GM12878 (cell line): ENCODE results near the gene IFI44L. TPM values are rescaled to one million over a fixed set of nuclear protein-coding genes. Genes with fewer than 3 reads are reported as not detected.
A peak's percentile ranks its signal among the peaks of the same experiment; 100 is the strongest.

Experiments
- ATAC-seq: fragments of 200-7000 bp; cut with Tn5 transposase; 3 replicates; pipeline ENCODE4 v1.9.1; 2020; ENCODE audit warnings: mild to moderate bottlenecking, moderate library complexity
- BruUV-seq: library from RNA; stranded (reverse); fragments of 400-500 nt; replicated peaks from 2 replicates; lab custom pipeline; 2021; lab: Mats Ljungman, UMichigan
- CTCF ChIA-PET: fragments of 300-600 bp; sonication (Branson Sonifier 250); formaldehyde crosslinking; extraction: SDS; loops from one replicate; lab custom pipeline; 2021; ENCODE audit warnings: inconsistent platforms; lab: Yijun Ruan, JAX
- POLR2A ChIA-PET: fragments of 350-600 bp; formaldehyde crosslinking; extraction: SDS; loops from one replicate; lab custom pipeline; 2021; ENCODE audit warnings: inconsistent platforms; lab: Charles Lee
- RAD21 ChIA-PET: fragments of 300-600 bp; sonication (Branson Sonifier 250); formaldehyde crosslinking; loops from one replicate; lab custom pipeline; 2023; ENCODE audit warnings: antibody characterized with exemption; ENCODE audit not compliant: unreplicated experiment; lab: Charles Lee
- SMC1A ChIA-PET: fragments of 300-600 bp; sonication (Branson Sonifier 250); formaldehyde crosslinking; loops from one replicate; lab custom pipeline; 2023; ENCODE audit not compliant: unreplicated experiment, uncharacterized antibody; lab: Charles Lee
- DNase-seq: peaks from one replicate; pipeline ENCODE4 v3.0.0-alpha.2; 2011; ENCODE audit warnings: low read depth, low spot score
- FAIRE-seq: peaks from 3 replicates; lab custom pipeline; 2011; peaks lifted over from hg19 to GRCh38; lab: Jason Lieb, UNC
- H2AFZ ChIP-seq: 2 replicates; pipeline ENCODE4 v1.6.0; 2011; ENCODE audit warnings: low read depth, low read length, control low read depth; ENCODE audit not compliant: control insufficient read depth
- H3K27ac ChIP-seq: 2 replicates; pipeline ENCODE4 v1.5.1; 2011; ENCODE audit warnings: control low read depth; ENCODE audit not compliant: control insufficient read depth, insufficient read depth
- H3K27me3 ChIP-seq, 2 experiments: replicated peaks in 1 of 2; 2 replicates each; pipeline versions ENCODE4 v1.6.0 to v1.6.1; 2011; ENCODE audit warnings: low read length in 1 of 2; ENCODE audit not compliant: control insufficient read depth in 2 of 2, insufficient read depth in 2 of 2
- H3K36me3 ChIP-seq, 2 experiments: 2 replicates each; pipeline ENCODE4 v1.5.1; 2011; ENCODE audit warnings: low read length in 1 of 2; ENCODE audit not compliant: control insufficient read depth in 2 of 2, insufficient read depth in 2 of 2
- H3K4me1 ChIP-seq: 2 replicates; pipeline ENCODE4 v1.6.1; 2011; ENCODE audit warnings: mild to moderate bottlenecking, low read length, moderate library complexity, mixed read lengths; ENCODE audit not compliant: control insufficient read depth, insufficient read depth
- H3K4me2 ChIP-seq: 2 replicates; pipeline ENCODE4 v1.6.0; 2011; ENCODE audit warnings: control low read depth; ENCODE audit not compliant: control insufficient read depth, insufficient read depth
- H3K4me3 ChIP-seq: fragments of 200-600 bp; sonication (generic); 2 replicates; pipeline ENCODE4 v1.5.1; 2016
- H3K79me2 ChIP-seq: 2 replicates; pipeline ENCODE4 v1.6.0; 2011; ENCODE audit warnings: low read length; ENCODE audit not compliant: control insufficient read depth, insufficient read depth
- H3K9ac ChIP-seq: 2 replicates; pipeline ENCODE4 v1.8.0; 2011; ENCODE audit warnings: low read length, control low read depth, mixed read lengths; ENCODE audit not compliant: control insufficient read depth, insufficient read depth
- H3K9me3 ChIP-seq: replicated peaks from 3 replicates; pipeline ENCODE4 v1.5.1; 2011; ENCODE audit warnings: mild to moderate bottlenecking, low read length; ENCODE audit not compliant: control insufficient read depth, insufficient read depth
- H4K20me1 ChIP-seq: 2 replicates; pipeline ENCODE4 v1.6.0; 2011; ENCODE audit not compliant: control insufficient read depth, insufficient read depth
- ASH2L ChIP-seq: fragments of 300-600, 200-600 bp; sonication (generic); IDR thresholded peaks from 2 replicates; pipeline ENCODE4 v1.6.1; 2017; ENCODE audit warnings: low read depth, mild to moderate bottlenecking, borderline replicate concordance
- BCL11A ChIP-seq: IDR thresholded peaks from 2 replicates; pipeline ENCODE4 v1.6.1; 2011; ENCODE audit warnings: low read depth, low read length
- CBFB ChIP-seq: IDR thresholded peaks from 2 replicates; pipeline ENCODE4 v1.6.1; 2016; ENCODE audit warnings: antibody characterized with exemption, low read depth
- CHD4 ChIP-seq: fragments of 200-600 bp; sonication (generic); IDR thresholded peaks from 2 replicates; pipeline ENCODE4 v1.6.1; 2016; ENCODE audit warnings: mild to moderate bottlenecking
- EGR1 ChIP-seq, 2 experiments: IDR thresholded peaks; 1 replicate in 1 of 2; 2 replicates in 1 of 2; pipeline ENCODE4 v1.6.1; 2011 to 2012; ENCODE audit warnings: low read depth in 2 of 2, low read length in 2 of 2, borderline replicate concordance in 1 of 2, mild to moderate bottlenecking in 1 of 2, moderate library complexity in 1 of 2
- KDM1A ChIP-seq: fragments of 200-600 bp; sonication (generic); IDR thresholded peaks from 2 replicates; pipeline ENCODE4 v1.6.1; 2016; ENCODE audit warnings: borderline replicate concordance
- MYC ChIP-seq: IDR thresholded peaks from 2 replicates; pipeline ENCODE4 v1.6.1; 2011; ENCODE audit warnings: mild to moderate bottlenecking, low read length, moderate library complexity, inconsistent platforms; ENCODE audit not compliant: insufficient read depth, insufficient replicate concordance, insufficient read length, severe bottlenecking
- NFYA ChIP-seq: IDR thresholded peaks from 2 replicates; pipeline ENCODE4 v1.6.1; 2011; ENCODE audit warnings: low read depth, mild to moderate bottlenecking, low read length, improper control_type of control experiment, borderline replicate concordance
- NR2C1 ChIP-seq: fragments of 450-650 bp; IDR thresholded peaks from 2 replicates; pipeline ENCODE4 v1.6.1; 2017; ENCODE audit warnings: antibody characterized with exemption, mild to moderate bottlenecking, moderate library complexity
- PML ChIP-seq: IDR thresholded peaks from 2 replicates; pipeline ENCODE4 v1.6.1; 2012; ENCODE audit warnings: low read length, inconsistent platforms
- STAT1 ChIP-seq: fragments of 450-650 bp; conservative IDR thresholded peaks from 2 replicates; pipeline ENCODE4 v1.6.1; 2014; ENCODE audit warnings: antibody characterized with exemption, mild to moderate bottlenecking
- WGBS: methylation state at CpG from one replicate; pipeline ENCODE4 v1.1.6; 2016; ENCODE audit warnings: low lambda C conversion rate; ENCODE audit not compliant: insufficient replicate concordance, insufficient coverage; ENCODE audit errors: missing lambda C conversion rate; 5-methylcytosine and 5-hydroxymethylcytosine counted together
- in situ Hi-C: fragments of 300-500 bp; cut with MboI; formaldehyde crosslinking; loops from 9 replicates; pipeline ENCODE4 v1.14.3; 2018; ENCODE audit warnings: mixed read lengths
- intact Hi-C: fragments of 100-400 bp; cut with micrococcal nuclease; formaldehyde crosslinking; loops from one replicate; pipeline ENCODE4 v1.14.2; 2022; ENCODE audit not compliant: unreplicated experiment
- polyA plus RNA-seq, 11 experiments: library from polyadenylated mRNA; depleted of rRNA in 4 of 11; unstranded in 6 of 11; stranded (reverse) in 5 of 11; fragments of >200 nt; fragmentation: Nextera tagmentation in 4 of 11; fragmentation: Illumina TruSeq in 1 of 11; extraction: Ambion mirVana in 4 of 11; extraction: Trizol in 1 of 11; gene quantifications; 1 replicate in 1 of 11; 2 replicates in 10 of 11; pipeline versions ENCODE4 v1.2.1 to v1.2.3, GENCODE V29; 2011 to 2016; ENCODE audit warnings: inconsistent platforms in 2 of 11, missing spikeins in 2 of 11, low read depth in 1 of 11
- total RNA-seq, 4 experiments: library from RNA; depleted of rRNA in 3 of 4; stranded (reverse); fragments of >200 nt in 3 of 4; fragmentation: Illumina TruSeq in 1 of 4; extraction: Trizol in 1 of 4; gene quantifications; 2 replicates each; pipeline versions ENCODE4 v1.2.1 to v1.2.3, GENCODE V29; 2013 to 2021
- TF ChIP-seq, protein P1 (sequence below): fragments of 450-650 bp; IDR thresholded peaks from 2 replicates; pipeline ENCODE4 v1.6.1; 2017; ENCODE audit warnings: mild to moderate bottlenecking, low read depth, inconsistent platforms; ENCODE audit not compliant: poor library complexity, severe bottlenecking
- TF ChIP-seq, protein P2 (sequence below): fragments of 450-650 bp; IDR thresholded peaks from 2 replicates; pipeline ENCODE4 v1.6.1; 2016; ENCODE audit warnings: mild to moderate bottlenecking, moderate library complexity, borderline replicate concordance
- TF ChIP-seq, protein P3 (sequence below): IDR thresholded peaks from 2 replicates; pipeline ENCODE4 v1.6.1; 2011; ENCODE audit warnings: low read depth, mild to moderate bottlenecking, low read length, moderate library complexity, borderline replicate concordance; ENCODE audit errors: extremely low read depth
- TF ChIP-seq, protein P4 (sequence below): fragments of 450-650 bp; IDR thresholded peaks from 2 replicates; pipeline ENCODE4 v1.6.1; 2017; ENCODE audit warnings: borderline replicate concordance
- TF ChIP-seq, protein P5 (sequence below): IDR thresholded peaks from 2 replicates; pipeline ENCODE4 v1.6.1; 2012; ENCODE audit warnings: low read depth, low read length, improper control_type of control experiment

Gene IFI44L
- total and polyA plus RNA-seq, 10 of the 15 experiments (the other 5 are each of a cell fraction or from before 2014, with no cell fraction given): 58.0 to 371 (median 173) TPM

DNA sequence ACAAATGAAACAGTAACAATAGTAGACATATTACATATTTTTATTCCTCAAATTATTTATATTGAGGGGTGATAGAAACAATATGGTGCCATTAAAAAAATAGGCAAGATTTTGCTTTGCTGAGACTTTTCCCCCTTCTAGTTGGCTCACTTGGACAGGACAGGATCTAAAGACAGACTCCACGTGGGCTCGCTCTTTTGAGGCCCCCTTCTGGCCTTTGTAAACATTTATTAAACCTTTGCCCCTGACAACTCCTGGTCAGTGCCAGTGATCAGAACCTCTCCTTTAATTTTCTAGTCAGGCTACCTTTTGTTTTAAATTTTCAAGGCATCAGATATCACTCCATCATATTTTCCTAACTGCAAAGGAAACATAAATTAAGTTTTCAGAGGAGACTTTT lies 49.7 kb upstream of the IFI44L start:
- ATAC-seq: peak; percentile 67
- no peaks in the 10 kb centered on the region for H3K79me2 ChIP-seq
- no peak overlapping the region for H2AFZ ChIP-seq
- SMC1A ChIA-PET: no interaction called here
- POLR2A ChIA-PET: no interaction called here
- WGBS: 65% methylated on average over 2 of the region's 2 CpGs
- no peaks in the 10 kb centered on the region for H3K27me3 ChIP-seq
- H3K4me1 ChIP-seq: no peaks in the 10 kb centered on the region
- in situ Hi-C loops: no loop called here
- FAIRE-seq: no peak
- H4K20me1 ChIP-seq: no peaks in the 10 kb centered on the region
- no TSS peak for BruUV-seq
- DNase-seq: no peak
- no peak overlapping the region for H3K4me3 ChIP-seq
- intact Hi-C loops: no loop called here
- H3K4me2 ChIP-seq: no peak overlapping the region
- CTCF ChIA-PET: no interaction called here
- RAD21 ChIA-PET: no interaction called here
- no peak overlapping the region for H3K9ac ChIP-seq
- no peaks in the 10 kb centered on the region for H3K9me3 ChIP-seq
- no peak overlapping the region for H3K27ac ChIP-seq
- no peaks in the 10 kb centered on the region for H3K36me3 ChIP-seq
- TF ChIP-seq NFYA: no peak
- TF ChIP-seq, protein P1, sequence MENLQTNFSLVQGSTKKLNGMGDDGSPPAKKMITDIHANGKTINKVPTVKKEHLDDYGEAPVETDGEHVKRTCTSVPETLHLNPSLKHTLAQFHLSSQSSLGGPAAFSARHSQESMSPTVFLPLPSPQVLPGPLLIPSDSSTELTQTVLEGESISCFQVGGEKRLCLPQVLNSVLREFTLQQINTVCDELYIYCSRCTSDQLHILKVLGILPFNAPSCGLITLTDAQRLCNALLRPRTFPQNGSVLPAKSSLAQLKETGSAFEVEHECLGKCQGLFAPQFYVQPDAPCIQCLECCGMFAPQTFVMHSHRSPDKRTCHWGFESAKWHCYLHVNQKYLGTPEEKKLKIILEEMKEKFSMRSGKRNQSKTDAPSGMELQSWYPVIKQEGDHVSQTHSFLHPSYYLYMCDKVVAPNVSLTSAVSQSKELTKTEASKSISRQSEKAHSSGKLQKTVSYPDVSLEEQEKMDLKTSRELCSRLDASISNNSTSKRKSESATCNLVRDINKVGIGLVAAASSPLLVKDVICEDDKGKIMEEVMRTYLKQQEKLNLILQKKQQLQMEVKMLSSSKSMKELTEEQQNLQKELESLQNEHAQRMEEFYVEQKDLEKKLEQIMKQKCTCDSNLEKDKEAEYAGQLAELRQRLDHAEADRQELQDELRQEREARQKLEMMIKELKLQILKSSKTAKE: no peak
- no peak for TF ChIP-seq ASH2L
- TF ChIP-seq PML: no peak
- no peak for TF ChIP-seq MYC
- no peak for TF ChIP-seq STAT1
- TF ChIP-seq CBFB: no peak
- TF ChIP-seq, protein P2, sequence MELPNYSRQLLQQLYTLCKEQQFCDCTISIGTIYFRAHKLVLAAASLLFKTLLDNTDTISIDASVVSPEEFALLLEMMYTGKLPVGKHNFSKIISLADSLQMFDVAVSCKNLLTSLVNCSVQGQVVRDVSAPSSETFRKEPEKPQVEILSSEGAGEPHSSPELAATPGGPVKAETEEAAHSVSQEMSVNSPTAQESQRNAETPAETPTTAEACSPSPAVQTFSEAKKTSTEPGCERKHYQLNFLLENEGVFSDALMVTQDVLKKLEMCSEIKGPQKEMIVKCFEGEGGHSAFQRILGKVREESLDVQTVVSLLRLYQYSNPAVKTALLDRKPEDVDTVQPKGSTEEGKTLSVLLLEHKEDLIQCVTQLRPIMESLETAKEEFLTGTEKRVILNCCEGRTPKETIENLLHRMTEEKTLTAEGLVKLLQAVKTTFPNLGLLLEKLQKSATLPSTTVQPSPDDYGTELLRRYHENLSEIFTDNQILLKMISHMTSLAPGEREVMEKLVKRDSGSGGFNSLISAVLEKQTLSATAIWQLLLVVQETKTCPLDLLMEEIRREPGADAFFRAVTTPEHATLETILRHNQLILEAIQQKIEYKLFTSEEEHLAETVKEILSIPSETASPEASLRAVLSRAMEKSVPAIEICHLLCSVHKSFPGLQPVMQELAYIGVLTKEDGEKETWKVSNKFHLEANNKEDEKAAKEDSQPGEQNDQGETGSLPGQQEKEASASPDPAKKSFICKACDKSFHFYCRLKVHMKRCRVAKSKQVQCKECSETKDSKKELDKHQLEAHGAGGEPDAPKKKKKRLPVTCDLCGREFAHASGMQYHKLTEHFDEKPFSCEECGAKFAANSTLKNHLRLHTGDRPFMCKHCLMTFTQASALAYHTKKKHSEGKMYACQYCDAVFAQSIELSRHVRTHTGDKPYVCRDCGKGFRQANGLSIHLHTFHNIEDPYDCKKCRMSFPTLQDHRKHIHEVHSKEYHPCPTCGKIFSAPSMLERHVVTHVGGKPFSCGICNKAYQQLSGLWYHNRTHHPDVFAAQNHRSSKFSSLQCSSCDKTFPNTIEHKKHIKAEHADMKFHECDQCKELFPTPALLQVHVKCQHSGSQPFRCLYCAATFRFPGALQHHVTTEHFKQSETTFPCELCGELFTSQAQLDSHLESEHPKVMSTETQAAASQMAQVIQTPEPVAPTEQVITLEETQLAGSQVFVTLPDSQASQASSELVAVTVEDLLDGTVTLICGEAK: no peak
- TF ChIP-seq, protein P3, sequence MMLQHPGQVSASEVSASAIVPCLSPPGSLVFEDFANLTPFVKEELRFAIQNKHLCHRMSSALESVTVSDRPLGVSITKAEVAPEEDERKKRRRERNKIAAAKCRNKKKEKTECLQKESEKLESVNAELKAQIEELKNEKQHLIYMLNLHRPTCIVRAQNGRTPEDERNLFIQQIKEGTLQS: no peak
- TF ChIP-seq, protein P4, sequence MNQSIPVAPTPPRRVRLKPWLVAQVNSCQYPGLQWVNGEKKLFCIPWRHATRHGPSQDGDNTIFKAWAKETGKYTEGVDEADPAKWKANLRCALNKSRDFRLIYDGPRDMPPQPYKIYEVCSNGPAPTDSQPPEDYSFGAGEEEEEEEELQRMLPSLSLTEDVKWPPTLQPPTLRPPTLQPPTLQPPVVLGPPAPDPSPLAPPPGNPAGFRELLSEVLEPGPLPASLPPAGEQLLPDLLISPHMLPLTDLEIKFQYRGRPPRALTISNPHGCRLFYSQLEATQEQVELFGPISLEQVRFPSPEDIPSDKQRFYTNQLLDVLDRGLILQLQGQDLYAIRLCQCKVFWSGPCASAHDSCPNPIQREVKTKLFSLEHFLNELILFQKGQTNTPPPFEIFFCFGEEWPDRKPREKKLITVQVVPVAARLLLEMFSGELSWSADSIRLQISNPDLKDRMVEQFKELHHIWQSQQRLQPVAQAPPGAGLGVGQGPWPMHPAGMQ: no peak
- TF ChIP-seq EGR1 (IDR thresholded peaks at IDR 0.05; ENCODE audit: borderline replicate concordance in 1 of 2, low read depth in 2 of 2, low read length in 2 of 2): no peak
- TF ChIP-seq KDM1A: no peak
- TF ChIP-seq CHD4: no peak
- no peak for TF ChIP-seq NR2C1
- no peak for TF ChIP-seq BCL11A
- TF ChIP-seq, protein P5, sequence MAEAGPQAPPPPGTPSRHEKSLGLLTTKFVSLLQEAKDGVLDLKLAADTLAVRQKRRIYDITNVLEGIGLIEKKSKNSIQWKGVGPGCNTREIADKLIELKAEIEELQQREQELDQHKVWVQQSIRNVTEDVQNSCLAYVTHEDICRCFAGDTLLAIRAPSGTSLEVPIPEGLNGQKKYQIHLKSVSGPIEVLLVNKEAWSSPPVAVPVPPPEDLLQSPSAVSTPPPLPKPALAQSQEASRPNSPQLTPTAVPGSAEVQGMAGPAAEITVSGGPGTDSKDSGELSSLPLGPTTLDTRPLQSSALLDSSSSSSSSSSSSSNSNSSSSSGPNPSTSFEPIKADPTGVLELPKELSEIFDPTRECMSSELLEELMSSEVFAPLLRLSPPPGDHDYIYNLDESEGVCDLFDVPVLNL: no peak
